Kidney (tissue), 14 donors: ENCODE data around the gene SULT1C4. TPM values are rescaled to one million over a fixed set of nuclear protein-coding genes. Genes with fewer than 3 reads are reported as not detected.
"Not testable (repeated sequence)": the region's sequence is repeated elsewhere in the genome, so short reads cannot be mapped to it uniquely, and the experiment has no call there.

ENCODE experiments used
- DNase-seq, 5 donors: peaks; one replicate each; pipeline ENCODE4 v3.0.0-alpha.2; 2013 to 2020
- FAIRE-seq: peaks from 2 replicates; lab custom pipeline; 2012; peaks lifted over from hg19 to GRCh38; lab: Jason Lieb, UNC
- H3K27ac ChIP-seq, 2 donors: one replicate each; pipeline ENCODE4 v1.7.0; 2013; ENCODE audit warnings: low read depth in 2 of 2, low read length in 2 of 2, inconsistent platforms in 1 of 2
- H3K27me3 ChIP-seq: one replicate; pipeline ENCODE4 v1.7.1; 2013; ENCODE audit warnings: low read length, inconsistent platforms; ENCODE audit not compliant: control insufficient read depth, insufficient read depth
- H3K36me3 ChIP-seq, 3 donors: one replicate each; pipeline versions ENCODE4 v1.7.0 to v1.7.1; 2013; ENCODE audit warnings: low read length in 3 of 3, control low read depth in 1 of 3, inconsistent platforms in 1 of 3; ENCODE audit not compliant: insufficient read depth in 3 of 3, control insufficient read depth in 2 of 3
- H3K4me1 ChIP-seq, 3 donors: one replicate each; pipeline versions ENCODE4 v1.7.0 to v1.7.1; 2013; ENCODE audit warnings: low read length in 3 of 3, inconsistent platforms in 1 of 3, low read depth in 1 of 3; ENCODE audit not compliant: control insufficient read depth in 2 of 3, insufficient read depth in 2 of 3
- H3K4me3 ChIP-seq, 3 donors: one replicate each; pipeline versions ENCODE4 v1.7.0 to v1.8.1; 2013; ENCODE audit warnings: low read length in 3 of 3, control low read depth in 1 of 3, inconsistent platforms in 1 of 3
- H3K9ac ChIP-seq, 3 donors: one replicate each; pipeline versions ENCODE4 v1.7.0 to v1.7.1; 2013; ENCODE audit warnings: low read length in 3 of 3, control low read depth in 1 of 3, inconsistent platforms in 1 of 3
- H3K9me3 ChIP-seq, 3 donors: one replicate each; pipeline versions ENCODE4 v1.7.0 to v1.7.1; 2013; ENCODE audit warnings: low read length in 3 of 3, control low read depth in 1 of 3, inconsistent platforms in 1 of 3; ENCODE audit not compliant: control insufficient read depth in 2 of 3, insufficient read depth in 1 of 3
- CTCF ChIP-seq: IDR thresholded peaks from 3 replicates; pipeline ENCODE4 v1.5.1; 2012; ENCODE audit warnings: mild to moderate bottlenecking, moderate library complexity, borderline replicate concordance; ENCODE audit not compliant: insufficient read depth; ENCODE audit errors: extremely low read depth
- intact Hi-C: fragments of 100-400 bp; cut with DNase I; formaldehyde crosslinking; loops from one replicate; pipeline ENCODE4 v1.11.1; 2022
- polyA plus RNA-seq: library from polyadenylated mRNA; stranded (reverse); fragments of 350-450 nt; fragmentation: Illumina TruSeq; extraction: RNeasy Lipid Tissue Mini Kit (QIAGEN cat#74804); gene quantifications from one replicate; pipeline ENCODE4 v1.2.3, GENCODE V29; 2014; ENCODE audit warnings: low read depth, low replicate concordance; ENCODE audit not compliant: insufficient read depth
- total RNA-seq: library from RNA; stranded (reverse); fragmentation: NEBNext Ultra II Directional; extraction: Animal tissue kit (Norgen Biotek cat#: 25700); gene quantifications from one replicate; pipeline ENCODE4 v1.2.1, GENCODE V29; 2021
- donor health status: control.
- donor health status: control.
- donor health status: control.
- donor health status: control.
- donor health status: control.
- donor health status: DM: yes; HTN: yes; CAD: no.
- donor health status: Normal renal cell carcinoma (clear cell type).

SULT1C4 gene
- total and polyA plus RNA-seq, 2 donors from 2014 or later: 7.1 to 24.7 TPM

DNA sequence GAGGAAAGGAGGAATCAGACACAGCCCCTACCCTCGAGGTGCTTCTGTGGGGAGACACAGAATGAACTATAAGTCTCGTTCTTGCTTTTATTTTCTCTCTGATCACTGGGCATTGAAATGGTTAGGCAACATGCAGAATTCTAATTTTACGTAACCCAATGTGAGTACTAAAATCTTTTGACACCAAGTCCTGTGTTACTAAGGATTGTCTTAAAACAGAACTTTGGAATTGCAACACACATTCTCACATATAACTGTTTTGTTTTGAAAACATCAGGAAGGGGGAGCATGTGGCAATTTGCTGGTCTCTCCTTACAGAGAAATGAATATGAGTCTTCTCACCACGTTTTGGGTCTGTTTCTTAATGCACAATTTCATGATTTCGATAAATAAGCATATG is 23.6 kb upstream of the SULT1C4 start:
- H3K9me3 ChIP-seq: no peaks in the 10 kb centered on the region
- no peaks in the 10 kb centered on the region for H3K36me3 ChIP-seq
- H3K27me3 ChIP-seq: no peaks in the 10 kb centered on the region
- H3K4me3 ChIP-seq: no peak overlapping the region
- FAIRE-seq (no peak), DNase-seq (no peak)
- H3K27ac ChIP-seq: no peak overlapping the region
- no peak for TF ChIP-seq CTCF
- intact Hi-C loops: loop anchor here (10.0 kb wide), 1 partner anchor 231 kb away; no protein-coding TSS in a partner anchor
- H3K4me1 ChIP-seq: no peaks in the 10 kb centered on the region
- H3K9ac ChIP-seq: no peak overlapping the region

DNA sequence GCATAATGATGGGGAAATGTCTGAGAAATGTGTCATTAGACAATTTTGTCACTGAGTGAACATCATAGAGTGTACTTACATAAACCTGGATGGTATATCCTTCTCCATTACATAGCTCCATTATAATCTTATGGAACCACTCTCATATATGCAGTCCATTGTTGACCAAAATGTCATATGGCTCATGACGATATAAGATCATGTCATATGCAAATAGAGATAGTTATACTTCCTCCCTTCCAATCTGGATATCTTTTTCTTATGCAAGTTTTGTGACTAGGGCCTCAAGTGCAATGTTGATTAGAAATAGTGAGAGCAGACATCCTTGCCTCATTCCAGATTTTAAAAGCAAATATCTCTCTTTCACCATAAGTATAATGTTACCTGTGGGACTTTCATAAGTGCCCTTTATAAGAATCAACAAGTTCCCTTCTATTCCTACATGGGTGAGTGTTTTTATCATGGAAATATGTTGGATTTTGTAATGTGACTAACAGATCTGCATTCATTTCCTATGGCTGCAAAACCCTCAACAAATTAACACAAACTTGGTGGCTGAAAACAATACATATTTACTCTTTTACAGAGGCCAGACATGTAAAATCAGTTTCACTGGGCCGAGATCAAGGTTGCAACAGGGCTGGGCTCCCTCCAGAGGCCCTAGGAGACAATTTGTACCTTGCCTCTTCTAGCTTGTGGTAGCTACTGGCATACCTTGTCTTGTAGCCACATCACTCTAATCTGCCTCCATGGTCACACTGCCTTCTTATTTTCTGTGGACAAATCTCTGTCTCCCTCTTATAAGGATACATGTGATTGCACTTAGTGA is 21.6 kb upstream of the SULT1C4 start:
- Histone ChIP-seq H3K9ac (no peak overlapping the region), H3K9me3 (no peaks in the 10 kb centered on the region), H3K27me3 (no peaks in the 10 kb centered on the region), H3K4me3 (no peak overlapping the region), H3K27ac (no peak overlapping the region), H3K4me1 (no peaks in the 10 kb centered on the region), H3K36me3 (no peaks in the 10 kb centered on the region)
- no peak for TF ChIP-seq CTCF
- DNase-seq (no peak), FAIRE-seq (no peak)
- intact Hi-C loops: loop anchor here (10.0 kb wide), 1 partner anchor 229 kb away; no protein-coding TSS in a partner anchor

GRCh38 chr2:108359336-108359735 is 18.4 kb upstream of the SULT1C4 start:
- H3K9me3 ChIP-seq, H3K36me3 ChIP-seq, H3K4me3 ChIP-seq, H3K9ac ChIP-seq, DNase-seq, H3K4me1 ChIP-seq, H3K27me3 ChIP-seq, H3K27ac ChIP-seq: not testable (repeated sequence)
- FAIRE-seq: peak; percentile 46
- intact Hi-C loops: loop anchor here (10.0 kb wide), 1 partner anchor 225 kb away; no protein-coding TSS in a partner anchor

- Histone ChIP-seq H3K27ac (no peak overlapping the region), H3K4me3 (no peak overlapping the region), H3K9ac (no peak overlapping the region), H3K4me1 (no peaks in the 10 kb centered on the region), H3K27me3 (no peaks in the 10 kb centered on the region), H3K36me3 (no peaks in the 10 kb centered on the region), H3K9me3 (peaks cover 0 to 3% (median 0%) of the 10 kb centered on the region in 3 donors)
- DNase-seq (no peak), FAIRE-seq (no peak)
- intact Hi-C loops: no loop called here
- TF ChIP-seq CTCF: no peak
Measured at GRCh38 chr2:108360776-108361468, 16.8 kb upstream of the SULT1C4 start.
